22Rv1 (cell line): ENCODE measurements around the gene SHROOM4.

Experiments
- ZFX ChIP-seq: fragments of 450-650 bp; IDR thresholded peaks from 2 replicates; pipeline ENCODE4 v1.6.1; 2017; ENCODE audit warnings: antibody characterized with exemption, borderline replicate concordance
- TF ChIP-seq, protein P1 (sequence below): fragments of 450-650 bp; IDR thresholded peaks from 2 replicates; pipeline ENCODE4 v1.5.1; 2017; ENCODE audit warnings: mild to moderate bottlenecking

GRCh38 chrX:50668860-50669259 is 145.1 kb downstream of the SHROOM4 start:
- TF ChIP-seq, protein P1, sequence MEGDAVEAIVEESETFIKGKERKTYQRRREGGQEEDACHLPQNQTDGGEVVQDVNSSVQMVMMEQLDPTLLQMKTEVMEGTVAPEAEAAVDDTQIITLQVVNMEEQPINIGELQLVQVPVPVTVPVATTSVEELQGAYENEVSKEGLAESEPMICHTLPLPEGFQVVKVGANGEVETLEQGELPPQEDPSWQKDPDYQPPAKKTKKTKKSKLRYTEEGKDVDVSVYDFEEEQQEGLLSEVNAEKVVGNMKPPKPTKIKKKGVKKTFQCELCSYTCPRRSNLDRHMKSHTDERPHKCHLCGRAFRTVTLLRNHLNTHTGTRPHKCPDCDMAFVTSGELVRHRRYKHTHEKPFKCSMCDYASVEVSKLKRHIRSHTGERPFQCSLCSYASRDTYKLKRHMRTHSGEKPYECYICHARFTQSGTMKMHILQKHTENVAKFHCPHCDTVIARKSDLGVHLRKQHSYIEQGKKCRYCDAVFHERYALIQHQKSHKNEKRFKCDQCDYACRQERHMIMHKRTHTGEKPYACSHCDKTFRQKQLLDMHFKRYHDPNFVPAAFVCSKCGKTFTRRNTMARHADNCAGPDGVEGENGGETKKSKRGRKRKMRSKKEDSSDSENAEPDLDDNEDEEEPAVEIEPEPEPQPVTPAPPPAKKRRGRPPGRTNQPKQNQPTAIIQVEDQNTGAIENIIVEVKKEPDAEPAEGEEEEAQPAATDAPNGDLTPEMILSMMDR, result no peak
- TF ChIP-seq ZFX, result no peak
